ENCODE data around the gene ATP8B1.

- no peak for TF ChIP-seq POLR2A (IDR thresholded peaks at IDR 0.05; ENCODE audit: low read depth, low read length)
- TF ChIP-seq CTCF (conservative IDR thresholded peaks at IDR 0.05; ENCODE audit: low read depth, low read length) = no peak
- TF ChIP-seq NFE2L2 (IDR thresholded peaks at IDR 0.05; ENCODE audit: low read depth, low read length) = no peak
- TF ChIP-seq RFX5 (IDR thresholded peaks at IDR 0.05; ENCODE audit: low read depth, low read length) = no peak
- no peak for TF ChIP-seq CEBPB (IDR thresholded peaks at IDR 0.05; ENCODE audit: low read depth, low read length)
- TF ChIP-seq BHLHE40 (IDR thresholded peaks at IDR 0.05; ENCODE audit: low read depth, low read length) = no peak
- no peak for TF ChIP-seq ELK1 (IDR thresholded peaks at IDR 0.05; ENCODE audit: borderline replicate concordance, low read depth, low read length)
- no peak for TF ChIP-seq MAZ (IDR thresholded peaks at IDR 0.05; ENCODE audit: borderline replicate concordance, low read depth, low read length)
- TF ChIP-seq MXI1 (IDR thresholded peaks at IDR 0.05; ENCODE audit: borderline replicate concordance, low read depth, low read length) = no peak
- TF ChIP-seq CHD1 (IDR thresholded peaks at IDR 0.05; ENCODE audit: low read depth, low read length) = no peak
- TF ChIP-seq MAFK (IDR thresholded peaks at IDR 0.05; ENCODE audit: low read depth, low read length) = no peak
- no peak for TF ChIP-seq RAD21 (IDR thresholded peaks at IDR 0.05; ENCODE audit: low read length)
- no peak for TF ChIP-seq RCOR1 (IDR thresholded peaks at IDR 0.05; ENCODE audit: insufficient replicate concordance, low read length)
- TF ChIP-seq SMC3 (IDR thresholded peaks at IDR 0.05; ENCODE audit: low read depth, low read length) = no peak
Observed at GRCh38 chr18:57683470-57683869, 119.6 kb downstream of the ATP8B1 start.
